Suppressor macrophage treated with lipopolysaccharide for 4 hours (primary cell): ENCODE results near the gene STK25.
"Not testable (repeated sequence)": the region's sequence is repeated elsewhere in the genome, so short reads cannot be mapped to it uniquely, and the experiment has no call there.

Experiments
- DNase-seq: peaks from one replicate; pipeline ENCODE4 v3.0.0-alpha.2; 2020

The STK25 gene

DNA sequence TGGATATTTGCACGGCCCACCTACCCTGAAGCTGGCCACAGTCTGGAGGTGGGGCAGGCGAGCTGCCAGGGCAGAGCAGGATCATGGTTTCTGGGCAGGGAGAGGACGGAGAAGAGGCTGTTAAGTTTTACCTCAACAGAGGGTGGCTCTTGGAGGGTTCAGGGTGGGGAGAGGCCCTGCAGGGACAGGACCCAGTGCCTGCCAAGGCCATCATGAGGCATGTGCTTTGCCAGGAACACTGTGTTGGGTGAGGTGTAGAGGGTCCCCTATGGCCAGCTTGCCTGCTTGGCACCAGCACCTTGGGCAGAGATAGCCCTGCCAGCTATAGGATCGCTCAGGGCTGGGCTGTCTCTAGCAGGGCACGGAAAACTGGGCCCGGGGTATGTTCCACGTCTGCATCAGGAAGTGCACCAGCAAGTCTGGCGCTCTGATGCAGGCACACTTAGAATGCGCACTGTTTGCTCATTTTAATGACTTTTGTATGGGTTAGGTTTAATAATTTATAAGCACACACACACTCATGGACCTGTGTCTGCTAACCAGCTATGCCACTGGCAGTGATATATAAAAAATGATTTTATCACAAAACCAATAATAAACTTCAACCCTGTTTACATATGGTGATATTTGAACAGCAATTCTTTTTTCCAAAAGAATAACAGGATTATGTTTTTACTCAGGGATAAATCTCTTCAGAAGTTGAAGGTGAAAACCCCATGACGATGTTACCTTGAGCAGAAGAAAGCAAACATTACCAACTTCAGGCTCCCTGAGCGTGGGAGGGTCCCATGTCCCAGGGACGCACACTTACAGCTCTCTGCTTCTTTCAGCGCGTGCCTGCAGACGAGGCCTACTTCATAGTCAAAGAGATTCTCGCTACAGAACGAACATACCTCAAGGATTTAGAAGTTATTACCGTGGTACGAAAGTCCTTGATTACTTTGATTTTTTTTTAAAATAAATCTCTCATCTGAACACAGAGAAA lies 46.4 kb downstream of the STK25 start:
- no peak for DNase-seq

DNA sequence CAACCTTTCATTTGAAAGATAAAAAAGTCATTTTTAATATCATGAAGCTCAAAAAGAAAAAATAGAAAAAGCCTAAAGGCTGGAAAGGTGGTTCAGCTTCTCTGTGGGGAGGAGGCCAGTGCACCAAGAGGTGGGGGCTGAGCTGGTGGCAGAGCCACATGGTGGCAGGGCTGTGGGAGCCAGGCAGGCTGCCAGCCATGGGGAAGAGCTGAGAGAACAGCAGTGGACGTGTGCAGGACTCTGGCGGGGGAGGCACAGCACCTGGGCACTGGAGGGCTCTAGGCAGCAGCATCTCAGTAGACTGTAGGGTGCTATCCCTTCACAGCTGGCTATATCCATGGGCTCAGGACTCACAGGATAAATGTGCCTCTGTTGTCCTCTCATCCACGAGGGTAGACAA lies 47.8 kb downstream of the STK25 start:
- no peak for DNase-seq

DNA sequence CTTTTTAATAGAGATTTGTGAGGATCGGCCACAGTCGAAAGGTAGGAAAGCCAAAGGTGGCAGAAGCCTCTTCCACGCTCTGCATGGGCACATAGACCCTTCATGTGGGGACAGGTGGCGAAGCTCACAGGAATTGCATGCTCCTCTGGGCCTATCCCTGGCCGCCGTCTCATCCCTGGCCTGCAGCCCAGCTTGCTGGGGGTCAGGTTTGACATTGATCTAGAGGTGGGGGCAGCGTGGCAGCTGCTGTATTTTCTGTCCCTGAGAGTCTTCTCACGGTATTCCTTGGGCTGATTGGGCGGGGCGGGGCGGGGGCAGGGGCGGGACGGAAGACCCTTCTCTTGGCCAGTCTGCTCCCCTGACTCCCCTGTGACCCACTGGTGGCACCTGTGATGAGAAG lies 48.9 kb downstream of the STK25 start:
- no peak for DNase-seq

DNA sequence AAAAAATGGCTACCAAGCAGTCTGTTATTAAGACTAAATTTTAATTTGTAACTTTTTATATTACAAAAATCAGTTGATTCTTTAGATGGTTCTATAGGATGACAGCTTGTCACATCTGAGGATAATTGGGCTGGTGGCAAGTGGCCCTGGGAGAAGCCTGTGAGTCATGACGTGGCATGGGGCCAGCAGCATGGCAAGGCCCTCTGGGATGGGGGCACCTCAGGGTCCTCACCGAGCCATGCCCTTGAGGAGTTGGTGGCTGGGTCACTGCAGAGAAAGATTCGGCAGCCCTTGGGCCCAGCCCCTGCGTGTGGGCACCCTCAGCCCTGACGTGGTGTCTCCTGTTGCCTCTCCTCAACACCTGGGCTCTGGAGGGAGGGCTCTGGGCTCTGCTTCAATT lies 49.7 kb downstream of the STK25 start:
- no peak for DNase-seq

DNA sequence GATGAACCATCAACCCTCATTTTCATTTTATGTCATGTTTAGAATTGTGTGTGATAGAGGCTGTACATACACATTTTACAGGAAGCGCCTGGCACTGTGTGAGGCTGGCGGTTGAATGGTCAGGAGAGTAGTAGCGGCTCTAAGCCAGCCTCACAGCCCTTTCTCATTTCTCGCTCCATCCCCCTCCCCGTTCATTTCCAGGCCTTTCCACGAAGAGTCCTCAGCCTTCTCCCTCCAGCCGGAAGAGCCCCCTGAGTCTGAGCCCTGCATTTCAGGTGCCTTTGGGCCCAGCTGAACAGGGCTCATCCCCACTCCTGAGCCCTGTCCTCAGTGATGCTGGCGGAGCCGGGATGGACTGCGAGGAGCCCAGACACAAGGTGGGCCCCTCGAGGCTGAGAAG lies 51.8 kb downstream of the STK25 start:
- no peak for DNase-seq

DNA sequence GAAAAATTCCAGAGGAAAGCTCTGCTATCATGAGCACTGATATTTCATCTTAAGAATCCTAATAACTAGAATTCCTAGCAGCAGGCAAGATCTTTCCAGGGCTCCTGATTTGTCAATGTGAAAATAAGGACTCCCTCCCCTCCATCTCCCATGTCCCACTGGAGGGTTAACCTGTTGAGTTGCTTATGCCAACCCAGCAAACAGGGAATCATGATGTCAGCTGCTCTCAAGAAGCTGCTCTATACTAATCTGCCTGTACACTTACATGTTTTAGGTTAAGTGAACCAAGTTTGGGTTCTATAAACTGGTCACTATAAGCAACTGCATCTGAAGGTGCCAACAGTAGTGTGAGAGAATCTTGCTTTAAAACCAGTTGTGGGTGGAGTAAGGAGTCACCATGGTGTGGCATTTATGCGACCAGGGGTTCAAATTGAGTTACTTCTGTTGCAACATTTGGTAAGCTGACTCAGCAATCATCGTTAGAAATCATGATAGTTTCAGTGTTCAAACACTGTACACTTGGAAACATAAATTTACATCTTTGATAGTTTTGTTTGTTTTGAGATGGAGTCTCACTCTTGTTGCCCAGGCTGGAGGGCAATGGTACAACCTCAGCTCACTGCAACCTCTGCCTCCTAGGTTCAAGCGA lies 53.4 kb downstream of the STK25 start:
- DNase-seq: no peak

DNA sequence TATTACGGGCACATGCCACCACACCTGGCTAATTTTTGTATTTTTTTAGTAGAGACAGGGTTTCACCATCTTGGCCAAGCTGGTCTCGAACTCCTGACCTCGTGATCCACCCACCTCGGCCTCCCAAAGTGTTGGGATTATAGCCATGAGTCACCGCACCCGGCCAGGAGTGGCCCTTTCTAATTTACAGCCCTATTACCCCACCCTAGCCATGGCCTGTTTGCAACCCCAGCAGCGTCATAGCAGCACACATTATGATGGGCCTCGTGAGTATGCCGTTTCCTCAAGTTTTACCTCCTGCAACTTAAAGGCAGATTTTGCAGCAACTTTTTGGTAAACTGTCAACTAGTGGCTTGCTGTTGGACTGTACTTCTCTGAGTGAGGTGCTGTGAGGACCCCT lies 54.5 kb downstream of the STK25 start:
- not testable (repeated sequence) for DNase-seq

DNA sequence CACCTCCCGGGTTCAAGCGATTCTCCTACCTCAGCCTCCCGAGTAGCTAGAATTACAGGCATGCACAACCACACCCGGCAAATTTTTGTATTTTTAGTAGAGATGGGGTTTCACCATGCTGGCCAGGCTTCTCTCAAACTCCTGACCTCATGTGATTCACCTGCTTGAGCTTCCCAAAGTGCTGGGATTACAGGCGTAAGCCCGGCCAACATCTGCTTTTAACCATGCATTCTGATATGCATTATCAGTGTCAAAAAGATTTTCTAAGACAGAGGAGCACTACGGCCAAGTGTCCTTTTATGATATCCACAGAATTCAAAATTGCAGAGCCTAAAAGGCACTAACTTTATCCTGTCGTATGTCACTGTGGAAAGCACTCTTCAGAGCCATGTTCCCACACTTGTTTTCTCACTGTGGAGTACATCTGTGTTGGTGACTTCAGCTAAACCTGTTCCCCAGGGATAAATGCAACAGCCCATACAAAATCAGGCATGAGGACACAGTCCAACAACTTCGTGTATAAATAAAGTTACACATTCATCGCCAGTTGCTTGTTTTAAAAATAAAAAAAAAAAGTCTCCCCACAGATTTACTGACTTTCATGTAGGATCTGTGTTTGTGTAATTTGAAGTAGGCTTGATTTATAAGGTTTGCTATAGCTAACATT lies 56.4 kb downstream of the STK25 start:
- DNase-seq: no peak

DNA sequence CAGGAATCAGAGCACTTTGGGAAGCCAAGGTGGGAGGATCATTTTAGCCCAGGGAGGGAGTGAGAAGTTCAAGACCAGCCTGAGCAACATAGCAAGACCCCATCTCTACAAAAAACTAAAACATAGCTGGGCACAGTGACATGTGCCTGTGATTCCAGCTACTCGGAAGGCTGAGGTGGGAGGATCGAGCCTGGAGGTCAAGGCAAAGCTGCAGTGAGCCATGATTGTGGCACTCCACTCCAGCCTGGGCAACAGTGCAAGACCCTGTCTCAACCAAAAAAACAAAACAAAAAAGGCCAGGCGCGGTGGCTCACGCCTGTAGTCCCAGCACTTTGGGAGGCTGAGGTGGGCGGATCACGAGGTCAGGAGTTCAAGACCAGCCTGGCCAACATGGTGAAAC lies 58.3 kb downstream of the STK25 start:
- DNase-seq: not testable (repeated sequence)

DNA sequence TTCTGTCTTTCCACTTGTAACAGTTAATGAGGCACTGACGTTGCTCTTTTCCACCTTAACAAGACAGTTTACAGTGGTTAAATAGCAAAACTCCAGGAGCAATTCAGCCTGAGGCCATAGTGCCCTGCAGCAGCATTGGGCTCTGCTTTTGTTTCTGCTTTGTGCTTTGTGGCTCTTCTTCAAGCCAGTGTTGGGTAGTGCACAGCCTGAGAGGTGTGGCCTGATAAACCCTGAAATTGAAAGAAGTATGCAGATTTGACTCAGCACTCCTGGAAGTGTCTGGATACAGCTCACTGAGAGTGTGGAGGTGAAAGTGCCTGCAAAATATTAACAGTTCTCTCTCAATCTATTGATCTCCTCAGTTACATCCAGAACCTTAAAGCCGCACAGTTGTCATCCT lies 63.0 kb downstream of the STK25 start:
- DNase-seq: no peak

DNA sequence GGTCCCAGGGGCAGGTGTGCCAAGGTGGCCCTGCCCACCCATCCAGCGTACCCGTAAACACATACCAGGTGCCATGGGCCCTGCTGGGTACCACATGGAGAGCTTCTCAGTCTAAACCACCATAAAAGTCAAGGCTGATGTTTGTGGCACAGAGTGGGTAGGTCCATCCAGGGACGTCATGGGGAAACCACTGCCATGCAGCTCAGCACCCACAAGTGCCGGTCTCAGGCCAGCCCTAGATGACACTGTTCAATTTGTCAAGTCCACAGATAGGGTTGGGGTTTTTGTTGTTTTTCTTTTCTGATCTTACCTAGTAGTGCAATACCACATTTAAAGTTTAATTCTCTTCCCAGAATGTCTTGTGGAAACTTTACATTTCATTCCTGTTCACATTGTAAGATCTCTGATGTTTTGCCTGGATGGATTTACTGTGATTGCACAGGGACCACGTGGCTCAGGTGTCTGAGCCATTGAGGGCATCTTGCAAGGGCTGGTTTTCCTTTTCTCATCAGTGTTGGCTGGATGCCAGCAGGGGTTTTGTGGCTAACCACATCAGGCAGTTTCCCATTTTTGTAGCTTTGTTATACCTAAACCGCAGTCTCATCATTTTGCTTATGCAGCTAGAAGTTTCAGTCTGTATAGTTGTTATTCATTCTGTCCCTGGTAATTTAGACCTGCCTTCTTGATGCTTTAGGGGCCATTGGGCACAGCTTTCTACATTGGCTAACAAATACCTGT lies 64.7 kb downstream of the STK25 start:
- peak; percentile 23 for DNase-seq
